IMR-90 (cell line): ENCODE data around the gene TACC2. TPM values are rescaled to one million over a fixed set of nuclear protein-coding genes. Genes with fewer than 3 reads are reported as not detected.

Experiments used
- ATAC-seq: fragments of 200-7000 bp; cut with Tn5 transposase; 2 replicates; pipeline ENCODE4 v1.9.1; 2020; ENCODE audit warnings: low read depth, mild to moderate bottlenecking, moderate library complexity
- BruUV-seq: library from RNA; stranded (reverse); fragments of 400-500 nt; replicated peaks from 2 replicates; lab custom pipeline; 2021; lab: Mats Ljungman, UMichigan
- CTCF ChIA-PET: fragments of 300-600 bp; formaldehyde crosslinking; extraction: SDS; loops from one replicate; lab custom pipeline; 2021; ENCODE audit warnings: antibody characterized with exemption; lab: Yijun Ruan, JAX
- POLR2A ChIA-PET: fragments of 300-600 bp; sonication (Branson Sonifier 250); formaldehyde crosslinking; loops from one replicate; lab custom pipeline; 2022; ENCODE audit warnings: antibody characterized with exemption; ENCODE audit not compliant: unreplicated experiment; lab: Charles Lee
- DNase-seq: peaks from one replicate; pipeline ENCODE4 v3.0.0; 2013
- H2AFZ ChIP-seq: replicated peaks from 2 replicates; pipeline ENCODE3; 2013; ENCODE audit warnings: low read length, mild to moderate bottlenecking; ENCODE audit not compliant: poor library complexity
- H2AK5ac ChIP-seq: 2 replicates; pipeline ENCODE4 v1.6.1; 2013; ENCODE audit warnings: low read depth, low read length, inconsistent platforms
- H2AK9ac ChIP-seq: replicated peaks from 2 replicates; pipeline ENCODE3; 2013; ENCODE audit warnings: mild to moderate bottlenecking, low read depth, low read length, moderate library complexity; ENCODE audit not compliant: poor library complexity
- H2BK120ac ChIP-seq: 2 replicates; pipeline ENCODE4 v1.6.1; 2013; ENCODE audit warnings: low read depth, low read length, inconsistent platforms
- H2BK15ac ChIP-seq: 3 replicates; pipeline ENCODE4 v1.6.1; 2013; ENCODE audit warnings: low read depth, low read length, inconsistent platforms
- H2BK20ac ChIP-seq: 2 replicates; pipeline ENCODE4 v1.6.1; 2013; ENCODE audit warnings: low read depth, mild to moderate bottlenecking, inconsistent platforms, low read length, moderate library complexity
- H2BK5ac ChIP-seq: 2 replicates; pipeline ENCODE4 v1.6.1; 2013; ENCODE audit warnings: mild to moderate bottlenecking, low read depth, low read length, inconsistent platforms; ENCODE audit not compliant: poor library complexity, severe bottlenecking
- H3K14ac ChIP-seq: replicated peaks from 2 replicates; pipeline ENCODE4 v1.6.1; 2013; ENCODE audit warnings: low read depth, low read length, inconsistent platforms
- H3K18ac ChIP-seq: 2 replicates; pipeline ENCODE4 v1.6.1; 2013; ENCODE audit warnings: low read depth, low read length, control low read depth
- H3K23ac ChIP-seq: 2 replicates; pipeline ENCODE4 v1.6.1; 2013; ENCODE audit warnings: low read depth, low read length, inconsistent platforms
- H3K27ac ChIP-seq: 2 replicates; pipeline ENCODE4 v1.5.1; 2013; ENCODE audit warnings: mild to moderate bottlenecking, control low read depth, low read length; ENCODE audit not compliant: insufficient read depth
- H3K27me3 ChIP-seq: 2 replicates; pipeline ENCODE4 v1.6.1; 2013; ENCODE audit warnings: low read length; ENCODE audit not compliant: control insufficient read depth, insufficient read depth
- H3K36me3 ChIP-seq: 2 replicates; pipeline ENCODE4 v1.6.1; 2013; ENCODE audit warnings: low read length, mixed read lengths; ENCODE audit not compliant: control insufficient read depth, insufficient read depth
- H3K4ac ChIP-seq: 2 replicates; pipeline ENCODE4 v1.6.1; 2013; ENCODE audit warnings: low read depth, low read length, inconsistent platforms
- H3K4me1 ChIP-seq: 2 replicates; pipeline ENCODE4 v1.6.1; 2013; ENCODE audit warnings: low read length, mixed read lengths; ENCODE audit not compliant: control insufficient read depth, insufficient read depth
- H3K4me2 ChIP-seq: 2 replicates; pipeline ENCODE4 v1.6.1; 2013; ENCODE audit warnings: low read depth, mild to moderate bottlenecking, control low read depth, low read length, moderate library complexity
- H3K4me3 ChIP-seq: 2 replicates; pipeline ENCODE4 v1.5.1; 2013; ENCODE audit warnings: low read depth, mild to moderate bottlenecking, control low read depth, low read length, moderate library complexity; ENCODE audit not compliant: insufficient read depth
- H3K56ac ChIP-seq: 2 replicates; pipeline ENCODE4 v1.6.1; 2013; ENCODE audit warnings: low read length, inconsistent platforms; ENCODE audit not compliant: insufficient read depth; ENCODE audit errors: extremely low read depth
- H3K79me1 ChIP-seq, 2 experiments: 2 replicates each; pipeline ENCODE4 v1.6.1; 2013; ENCODE audit warnings: low read length in 2 of 2, inconsistent platforms in 1 of 2, low read depth in 1 of 2
- H3K9ac ChIP-seq: 2 replicates; pipeline ENCODE4 v1.6.1; 2013; ENCODE audit warnings: low read depth, low read length, control low read depth
- H3K9me1 ChIP-seq: 2 replicates; pipeline ENCODE4 v1.6.1; 2013; ENCODE audit warnings: low read length, inconsistent platforms; ENCODE audit not compliant: insufficient read depth
- H3K9me3 ChIP-seq: 2 replicates; pipeline ENCODE4 v1.6.1; 2013; ENCODE audit warnings: low read length; ENCODE audit not compliant: control insufficient read depth, insufficient read depth
- H4K20me1 ChIP-seq: 2 replicates; pipeline ENCODE4 v1.6.1; 2013; ENCODE audit warnings: low read length, inconsistent platforms; ENCODE audit not compliant: insufficient read depth
- H4K5ac ChIP-seq: 2 replicates; pipeline ENCODE4 v1.6.1; 2013; ENCODE audit warnings: mild to moderate bottlenecking, low read depth, low read length, control low read depth
- H4K8ac ChIP-seq, 2 experiments: 2 replicates each; pipeline ENCODE4 v1.6.1; 2013; ENCODE audit warnings: low read depth in 2 of 2, low read length in 2 of 2, control low read depth in 1 of 2, inconsistent platforms in 1 of 2
- H4K91ac ChIP-seq: 2 replicates; pipeline ENCODE4 v1.6.1; 2013; ENCODE audit warnings: low read depth, low read length, inconsistent platforms; ENCODE audit not compliant: insufficient read depth
- CEBPB ChIP-seq: IDR thresholded peaks from 2 replicates; pipeline ENCODE4 v1.6.1; 2012; ENCODE audit warnings: low read depth, low read length, improper control_type of control experiment
- MAFK ChIP-seq: IDR thresholded peaks from 2 replicates; pipeline ENCODE4 v1.6.1; 2012; ENCODE audit warnings: low read depth, low read length, improper control_type of control experiment
- NFE2L2 ChIP-seq: fragments of 150-350 bp; IDR thresholded peaks from 2 replicates; pipeline ENCODE4 v1.6.1; 2016; ENCODE audit warnings: low read depth, mild to moderate bottlenecking, low read length
- RCOR1 ChIP-seq: IDR thresholded peaks from 2 replicates; pipeline ENCODE4 v1.6.1; 2012; ENCODE audit warnings: mild to moderate bottlenecking, low read length, improper control_type of control experiment; ENCODE audit not compliant: insufficient replicate concordance
- RFX5 ChIP-seq: IDR thresholded peaks from 2 replicates; pipeline ENCODE4 v1.8.0; 2012; ENCODE audit warnings: low read depth, mild to moderate bottlenecking, low read length, moderate library complexity
- SMC3 ChIP-seq: fragments of 150-350 bp; IDR thresholded peaks from 2 replicates; pipeline ENCODE4 v1.6.1; 2016; ENCODE audit warnings: low read depth, mild to moderate bottlenecking, antibody characterized with exemption, low read length, moderate library complexity
- WGBS, 2 experiments: methylation state at CpG; one replicate each; pipeline versions ENCODE4 v1.1.5 to v1.1.7; 2013; ENCODE audit warnings: missing lambda C conversion rate in 2 of 2; ENCODE audit not compliant: insufficient read length in 1 of 2; ENCODE audit errors: extremely low coverage in 2 of 2; 5-methylcytosine and 5-hydroxymethylcytosine counted together
- dilution Hi-C: fragments of 300-500 bp; cut with HindIII; formaldehyde crosslinking; loops from one replicate; pipeline ENCODE4 v1.14.3; 2018; ENCODE audit warnings: low sequenced_read_pairs; ENCODE audit not compliant: unreplicated experiment
- in situ Hi-C: fragments of 300-500 bp; cut with MboI; formaldehyde crosslinking; loops from 3 replicates; pipeline ENCODE4 v1.14.3; 2019; ENCODE audit warnings: low sequenced_read_pairs, inconsistent platforms, mixed read lengths
- intact Hi-C: fragments of 100-400 bp; cut with micrococcal nuclease; formaldehyde crosslinking; loops from 2 replicates; pipeline ENCODE4 v1.10.0; 2022
- polyA plus RNA-seq, 3 experiments: library from polyadenylated mRNA; depleted of rRNA; stranded (reverse); fragments of >200 nt; gene quantifications; 2 replicates each; pipeline ENCODE4 v1.2.3, GENCODE V29; 2012; ENCODE audit warnings: low replicate concordance in 1 of 3
- total RNA-seq: library from RNA; depleted of rRNA; stranded (reverse); fragments of >200 nt; gene quantifications from 2 replicates; pipeline ENCODE4 v1.2.3, GENCODE V29; 2012
- TF ChIP-seq, protein P1 (sequence below): fragments of 150-350 bp; IDR thresholded peaks from 2 replicates; pipeline ENCODE4 v1.6.1; 2017; ENCODE audit warnings: mild to moderate bottlenecking, antibody characterized with exemption, low read length, low read depth

TACC2 gene
- total and polyA plus RNA-seq, 2 of the 4 experiments (the other 2 are of a cell fraction): 2.9 to 15.4 TPM

DNA sequence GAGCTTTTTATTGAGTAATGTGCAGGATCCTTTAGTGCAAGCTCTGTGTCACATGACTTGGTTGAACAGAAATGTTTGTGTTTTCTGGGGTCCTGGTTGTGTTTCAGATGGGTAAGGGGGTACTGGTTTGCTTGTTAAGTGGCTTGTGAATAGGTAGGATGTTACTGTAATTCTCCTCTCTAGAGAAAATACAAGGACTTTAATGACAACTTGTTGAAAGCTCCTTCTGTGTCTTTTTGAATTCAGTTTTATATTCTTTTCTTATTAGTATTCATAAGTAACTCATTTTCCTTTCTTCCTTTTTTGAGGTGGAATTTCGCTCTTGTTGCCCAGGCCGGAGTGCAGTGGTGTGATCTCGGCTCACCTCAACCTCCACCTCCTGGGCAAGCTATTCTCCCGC, 196.7 kb downstream of the TACC2 start:
- Histone ChIP-seq H4K20me1 (peaks cover 12% of the 10 kb centered on the region; the same call in 1 of the 2 replicates), H2AK9ac (no peak overlapping the region), H2AK5ac (no peak overlapping the region), H2BK5ac (no peak overlapping the region), H3K56ac (no peak overlapping the region), H3K9me3 (no peaks in the 10 kb centered on the region), H3K4me2 (no peak overlapping the region), H3K79me1 (peaks cover 25 to 72% of the 10 kb centered on the region in 2 experiments), H4K8ac (no peak overlapping the region), H4K91ac (no peak overlapping the region), H3K9me1 (peaks cover 21% of the 10 kb centered on the region), H3K9ac (no peak overlapping the region), H2BK20ac (no peak overlapping the region), H3K27ac (no peak overlapping the region), H3K4me3 (no peak overlapping the region), H3K14ac (no peak overlapping the region), H2AFZ (no peak overlapping the region), H3K23ac (no peak overlapping the region), H2BK15ac (no peak overlapping the region), H3K4ac (no peak overlapping the region), H3K27me3 (no peaks in the 10 kb centered on the region), H3K36me3 (no peaks in the 10 kb centered on the region), H3K4me1 (peaks cover 10% of the 10 kb centered on the region), H3K18ac (no peak overlapping the region), H2BK120ac (no peak overlapping the region), H4K5ac (no peak overlapping the region)
- no peak for DNase-seq
- TF ChIP-seq RCOR1 (no peak), RFX5 (no peak), NFE2L2 (no peak), MAFK (no peak), CEBPB (no peak), SMC3 (no peak)
- TF ChIP-seq, protein P1, sequence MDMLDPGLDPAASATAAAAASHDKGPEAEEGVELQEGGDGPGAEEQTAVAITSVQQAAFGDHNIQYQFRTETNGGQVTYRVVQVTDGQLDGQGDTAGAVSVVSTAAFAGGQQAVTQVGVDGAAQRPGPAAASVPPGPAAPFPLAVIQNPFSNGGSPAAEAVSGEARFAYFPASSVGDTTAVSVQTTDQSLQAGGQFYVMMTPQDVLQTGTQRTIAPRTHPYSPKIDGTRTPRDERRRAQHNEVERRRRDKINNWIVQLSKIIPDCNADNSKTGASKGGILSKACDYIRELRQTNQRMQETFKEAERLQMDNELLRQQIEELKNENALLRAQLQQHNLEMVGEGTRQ: no peak
- ChIA-PET CTCF (interaction anchor here (0.5 kb wide), 1 partner anchor 193 kb away, joined by 4 read pairs; no protein-coding TSS in a partner anchor), POLR2A (no interaction called here)
- WGBS, 2 experiments: no CpG with 5 or more reads among the region's 4 CpGs
- intact Hi-C loops: no loop called here
- BruUV-seq: no TSS peak
- in situ Hi-C loops: no loop called here
- ATAC-seq: no peak
- dilution Hi-C loops: no loop called here
